ENCODE results near the gene AGPAT2. TPM values are rescaled to one million over a fixed set of nuclear protein-coding genes. Genes with fewer than 3 reads are reported as not detected.

AGPAT2 gene
- total RNA-seq, 1 donor from 2014 or later, result 40.5 TPM

DNA sequence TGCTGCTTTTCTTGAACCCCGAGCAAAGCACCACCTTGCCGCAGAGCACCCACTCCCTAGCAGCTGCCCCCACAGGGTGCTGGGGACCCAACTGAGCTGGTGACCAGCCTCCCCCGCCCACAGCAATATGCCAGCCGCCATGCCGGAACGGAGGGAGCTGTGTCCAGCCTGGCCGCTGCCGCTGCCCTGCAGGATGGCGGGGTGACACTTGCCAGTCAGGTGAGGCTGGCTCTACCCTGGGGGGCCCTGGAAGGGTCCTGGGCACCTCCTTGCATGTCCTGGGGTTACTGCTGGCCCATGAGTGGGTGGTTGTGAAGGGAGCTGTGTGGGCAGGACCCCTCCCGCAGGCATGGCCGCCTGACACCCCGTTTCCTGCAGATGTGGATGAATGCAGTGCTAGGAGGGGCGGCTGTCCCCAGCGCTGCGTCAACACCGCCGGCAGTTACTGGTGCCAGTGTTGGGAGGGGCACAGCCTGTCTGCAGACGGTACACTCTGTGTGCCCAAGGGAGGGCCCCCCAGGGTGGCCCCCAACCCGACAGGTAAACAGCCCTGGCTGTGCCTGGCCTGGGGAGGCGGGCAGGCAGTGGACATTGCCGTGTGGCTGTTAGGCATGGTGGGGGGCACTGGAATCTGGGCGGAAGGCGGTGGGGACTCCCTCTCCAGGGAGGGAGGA is 17.3 kb downstream of the AGPAT2 start:
- H3K9me3 Mint-ChIP-seq, result no peaks in the 10 kb centered on the region
- H3K27ac Mint-ChIP-seq, result no peak overlapping the region
- H3K4me3 Mint-ChIP-seq (ENCODE audit: low read depth), result no peak overlapping the region
- intact Hi-C loops (cut with micrococcal nuclease), result no loop called here
- no peaks in the 10 kb centered on the region for H3K36me3 Mint-ChIP-seq (ENCODE audit: low read depth)
- no peak for DNase-seq (ENCODE audit: low spot score)
- H3K4me1 Mint-ChIP-seq (ENCODE audit: low read depth), result no peaks in the 10 kb centered on the region
- H3K27me3 Mint-ChIP-seq (ENCODE audit: low read depth), result peaks cover 9% of the 10 kb centered on the region

GRCh38 chr9:136668983-136669790 is 18.1 kb downstream of the AGPAT2 start:
- Mint-ChIP-seq H3K4me3 (ENCODE audit: low read depth) (no peak overlapping the region), H3K9me3 (no peaks in the 10 kb centered on the region), H3K27me3 (ENCODE audit: low read depth) (peaks cover 12% of the 10 kb centered on the region), H3K36me3 (ENCODE audit: low read depth) (no peaks in the 10 kb centered on the region), H3K4me1 (ENCODE audit: low read depth) (no peaks in the 10 kb centered on the region), H3K27ac (no peak overlapping the region)
- DNase-seq (ENCODE audit: low spot score), result no peak
- intact Hi-C loops (cut with micrococcal nuclease), result no loop called here

DNA sequence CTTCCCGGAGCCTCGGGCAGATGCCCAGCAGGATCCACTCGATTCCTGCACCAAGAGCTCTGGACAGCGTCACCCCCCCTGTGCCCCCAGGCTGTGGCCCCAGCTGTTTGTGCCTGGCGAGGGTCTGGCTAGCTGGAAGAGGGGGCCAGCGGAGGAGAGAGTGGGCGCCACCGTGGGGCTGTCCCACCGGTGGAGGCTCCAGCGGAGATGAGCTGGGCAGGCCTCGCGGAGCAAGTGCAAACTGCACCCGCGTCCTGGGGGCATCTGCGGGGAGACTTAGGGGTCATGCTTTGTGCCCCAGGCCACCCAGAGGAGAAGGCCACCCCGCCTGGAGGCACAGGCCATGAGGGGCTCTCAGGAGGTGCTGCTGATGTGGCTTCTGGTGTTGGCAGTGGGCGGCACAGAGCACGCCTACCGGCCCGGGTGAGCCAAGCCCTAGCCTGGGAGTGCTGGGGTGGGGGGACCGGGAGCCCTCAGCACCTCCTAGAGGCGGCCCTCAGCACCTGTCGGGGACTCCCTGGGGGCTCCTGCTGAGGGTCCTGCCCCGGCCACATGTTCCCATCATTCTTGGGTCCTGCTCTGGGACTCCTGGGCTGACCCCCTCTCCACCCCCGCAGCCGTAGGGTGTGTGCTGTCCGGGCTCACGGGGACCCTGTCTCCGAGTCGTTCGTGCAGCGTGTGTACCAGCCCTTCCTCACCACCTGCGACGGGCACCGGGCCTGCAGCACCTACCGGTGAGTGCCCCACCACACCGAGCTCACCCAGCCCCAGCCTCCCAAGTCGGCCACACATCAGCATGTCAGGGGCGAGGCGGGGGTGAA is 19.1 kb downstream of the AGPAT2 start:
- H3K36me3 Mint-ChIP-seq (ENCODE audit: low read depth), result no peaks in the 10 kb centered on the region

GRCh38 chr9:136667214-136667939 is 19.9 kb downstream of the AGPAT2 start:
- peaks cover 12% of the 10 kb centered on the region for H3K27me3 Mint-ChIP-seq (ENCODE audit: low read depth)
- H3K36me3 Mint-ChIP-seq (ENCODE audit: low read depth), result no peaks in the 10 kb centered on the region
- no peaks in the 10 kb centered on the region for H3K4me1 Mint-ChIP-seq (ENCODE audit: low read depth)
- H3K9me3 Mint-ChIP-seq, result no peaks in the 10 kb centered on the region
- no peak overlapping the region for H3K27ac Mint-ChIP-seq
- no peak overlapping the region for H3K4me3 Mint-ChIP-seq (ENCODE audit: low read depth)
- DNase-seq (ENCODE audit: low spot score), result no peak
- intact Hi-C loops (cut with micrococcal nuclease), result no loop called here

More for the DNA sequence above, 19.1 kb downstream of the AGPAT2 start:
- H3K4me3 Mint-ChIP-seq (ENCODE audit: low read depth), result no peak overlapping the region
- peaks cover 12% of the 10 kb centered on the region for H3K27me3 Mint-ChIP-seq (ENCODE audit: low read depth)
- no peaks in the 10 kb centered on the region for H3K9me3 Mint-ChIP-seq
- H3K4me1 Mint-ChIP-seq (ENCODE audit: low read depth), result no peaks in the 10 kb centered on the region
- H3K27ac Mint-ChIP-seq, result no peak overlapping the region
- intact Hi-C loops (cut with micrococcal nuclease), result no loop called here
- DNase-seq (ENCODE audit: low spot score), result no peak

GRCh38 chr9:136666372-136667213 is 20.7 kb downstream of the AGPAT2 start:
- Mint-ChIP-seq H3K27ac (no peak overlapping the region), H3K36me3 (ENCODE audit: low read depth) (no peaks in the 10 kb centered on the region), H3K27me3 (ENCODE audit: low read depth) (peaks cover 12% of the 10 kb centered on the region), H3K9me3 (no peaks in the 10 kb centered on the region), H3K4me1 (ENCODE audit: low read depth) (no peaks in the 10 kb centered on the region), H3K4me3 (ENCODE audit: low read depth) (peak overlapping the region; percentile 58)
- intact Hi-C loops (cut with micrococcal nuclease), result no loop called here
- no peak for DNase-seq (ENCODE audit: low spot score)

DNA sequence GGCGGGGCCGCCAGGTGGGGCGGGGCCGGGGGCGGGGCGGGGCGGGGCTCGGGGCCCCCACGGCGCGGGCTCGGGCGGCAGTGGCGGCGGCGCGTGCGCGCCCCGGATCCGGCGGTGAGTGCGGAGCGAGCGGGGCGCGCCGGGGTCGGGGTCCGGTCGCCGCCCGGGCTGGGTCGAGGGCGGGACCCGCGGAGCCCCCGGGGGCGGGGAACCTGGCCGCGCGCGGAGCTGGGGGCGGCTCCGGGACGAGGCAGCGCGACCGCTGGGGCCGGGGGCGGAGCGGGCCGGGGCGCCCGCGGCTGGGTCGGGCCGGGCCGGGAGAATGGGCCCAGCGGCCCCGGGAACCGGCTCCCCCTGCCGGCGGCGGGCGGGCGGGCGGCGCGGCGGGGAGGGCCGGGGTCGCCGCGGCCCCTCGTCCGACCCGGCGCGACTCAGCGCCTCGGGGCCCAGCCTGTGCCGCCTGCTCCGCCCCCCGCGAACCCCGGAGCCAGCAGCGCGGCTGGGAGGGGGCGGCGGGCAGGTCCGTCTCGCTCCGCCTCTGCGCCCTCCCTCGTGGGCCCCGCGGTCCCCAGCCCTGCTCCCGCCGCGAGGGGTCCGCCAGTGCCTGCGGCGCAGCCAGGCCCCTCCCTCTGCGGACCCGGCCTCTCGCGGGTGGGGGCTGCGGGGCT is 21.4 kb downstream of the AGPAT2 start:
- Mint-ChIP-seq H3K4me3 (ENCODE audit: low read depth) (no peak overlapping the region), H3K27me3 (ENCODE audit: low read depth) (peaks cover 12% of the 10 kb centered on the region), H3K27ac (no peak overlapping the region), H3K9me3 (no peaks in the 10 kb centered on the region), H3K4me1 (ENCODE audit: low read depth) (no peaks in the 10 kb centered on the region), H3K36me3 (ENCODE audit: low read depth) (no peaks in the 10 kb centered on the region)
- intact Hi-C loops (cut with micrococcal nuclease), result no loop called here
- no peak for DNase-seq (ENCODE audit: low spot score)

DNA sequence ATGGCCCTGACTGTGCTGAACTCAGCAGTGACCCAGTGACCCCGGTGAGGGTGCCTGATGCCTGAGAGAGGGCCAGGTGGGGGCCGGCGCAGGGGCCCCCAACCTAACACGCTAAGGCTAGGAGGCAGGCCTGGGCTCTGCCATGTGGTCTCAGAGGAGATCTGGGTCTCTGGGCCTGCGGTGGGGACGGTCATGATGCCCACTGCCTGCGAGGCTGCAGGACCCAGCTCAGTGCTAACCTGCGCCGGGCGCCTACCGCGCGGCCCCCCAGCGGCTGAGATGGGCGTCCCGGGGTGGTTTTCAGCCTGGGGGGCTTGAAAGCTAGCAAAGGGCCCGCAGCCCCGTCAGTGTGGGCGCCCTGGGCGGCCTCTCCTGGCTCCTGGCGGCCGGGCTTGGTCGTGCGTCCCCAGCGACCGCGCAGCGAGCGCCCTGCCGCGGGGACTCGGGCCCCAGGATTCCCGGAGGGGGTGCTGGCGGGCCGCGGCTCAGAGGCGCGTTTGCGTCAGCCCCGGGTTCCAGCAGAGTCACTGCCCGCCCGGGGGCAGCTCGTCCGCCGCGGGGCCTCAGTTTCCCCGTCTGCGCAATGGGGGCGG is 22.1 kb downstream of the AGPAT2 start:
- H3K27me3 Mint-ChIP-seq (ENCODE audit: low read depth), result peaks cover 14% of the 10 kb centered on the region
- H3K4me1 Mint-ChIP-seq (ENCODE audit: low read depth), result no peaks in the 10 kb centered on the region
- no peak overlapping the region for H3K27ac Mint-ChIP-seq
- peak overlapping the region; percentile 74 for H3K4me3 Mint-ChIP-seq (ENCODE audit: low read depth)
- no peaks in the 10 kb centered on the region for H3K9me3 Mint-ChIP-seq
- DNase-seq (ENCODE audit: low spot score), result no peak
- no peaks in the 10 kb centered on the region for H3K36me3 Mint-ChIP-seq (ENCODE audit: low read depth)
- intact Hi-C loops (cut with micrococcal nuclease), result no loop called here

DNA sequence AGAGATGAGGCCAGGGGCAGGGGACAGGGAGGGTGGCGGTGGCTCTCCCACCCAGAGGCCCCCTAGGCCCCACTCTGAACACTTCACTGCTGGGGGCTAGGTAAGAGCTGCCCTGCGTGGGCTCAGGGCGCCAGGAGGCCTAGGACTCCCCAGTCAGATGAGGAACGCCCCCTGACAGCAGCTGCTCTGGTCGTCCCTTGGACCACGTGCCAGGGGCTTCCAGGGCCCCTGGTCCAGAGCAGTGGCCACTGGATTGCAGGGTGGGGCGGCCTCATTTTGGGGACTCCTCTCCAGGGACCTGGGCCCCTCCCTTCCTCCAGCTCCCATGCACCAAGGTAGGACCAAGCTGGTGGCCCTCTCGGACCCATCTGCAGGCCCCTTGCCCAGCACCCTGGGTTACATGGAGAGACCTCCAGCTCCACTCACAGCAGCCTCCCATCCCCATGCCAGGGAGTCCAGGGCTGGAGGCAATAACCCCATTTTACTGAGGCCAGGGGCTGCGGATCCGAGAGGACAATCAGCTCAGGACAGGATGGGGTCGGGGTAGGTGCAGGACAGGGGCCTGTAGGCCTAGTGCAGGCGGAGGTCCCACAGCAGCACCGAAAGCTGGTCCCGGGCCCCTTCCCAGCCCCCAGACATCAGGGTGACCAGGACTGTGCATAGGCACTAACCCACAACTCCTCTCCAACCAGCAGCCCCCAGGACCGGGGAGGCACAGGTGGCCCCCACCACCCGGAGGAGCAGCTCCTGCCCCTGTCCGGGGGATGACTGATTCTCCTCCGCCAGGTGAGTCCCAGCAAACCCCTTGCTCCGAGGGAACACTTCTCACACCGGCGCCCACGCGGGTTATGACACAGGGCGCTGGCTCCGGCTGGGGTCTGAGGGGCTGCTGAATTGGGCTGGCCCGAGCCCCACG is 23.0 kb downstream of the AGPAT2 start:
- H3K4me1 Mint-ChIP-seq (ENCODE audit: low read depth), result no peaks in the 10 kb centered on the region
- intact Hi-C loops (cut with micrococcal nuclease), result no loop called here
- H3K27me3 Mint-ChIP-seq (ENCODE audit: low read depth), result peaks cover 14% of the 10 kb centered on the region
- no peaks in the 10 kb centered on the region for H3K36me3 Mint-ChIP-seq (ENCODE audit: low read depth)
- no peak overlapping the region for H3K27ac Mint-ChIP-seq
- no peaks in the 10 kb centered on the region for H3K9me3 Mint-ChIP-seq
- peak overlapping the region; percentile 74 for H3K4me3 Mint-ChIP-seq (ENCODE audit: low read depth)
- DNase-seq (ENCODE audit: low spot score), result no peak

- H3K9me3 Mint-ChIP-seq, result no peaks in the 10 kb centered on the region
Measured at GRCh38 chr9:136662656-136663581, 24.3 kb downstream of the AGPAT2 start, which contains the start of gene EGFL7. Gene EGFL7, plus strand, starts transcription at chr9:136662916. Its CDS starts 5,367 bp downstream, at chr9:136668283.

GRCh38 chr9:136662326-136662655 is 25.0 kb downstream of the AGPAT2 start:
- H3K36me3 Mint-ChIP-seq (ENCODE audit: low read depth), result no peaks in the 10 kb centered on the region
- no peaks in the 10 kb centered on the region for H3K9me3 Mint-ChIP-seq
- no peaks in the 10 kb centered on the region for H3K4me1 Mint-ChIP-seq (ENCODE audit: low read depth)
- no peak for DNase-seq (ENCODE audit: low spot score)
- no peak overlapping the region for H3K4me3 Mint-ChIP-seq (ENCODE audit: low read depth)
- intact Hi-C loops (cut with micrococcal nuclease), result no loop called here
- H3K27ac Mint-ChIP-seq, result no peak overlapping the region
- peaks cover 27% of the 10 kb centered on the region for H3K27me3 Mint-ChIP-seq (ENCODE audit: low read depth)

More at GRCh38 chr9:136662656-136663581, 24.3 kb downstream of the AGPAT2 start, which contains the start of gene EGFL7:
- no peak within 1 kb of the TSS for H3K27ac Mint-ChIP-seq
- intact Hi-C loops (cut with micrococcal nuclease), result no loop called here
- peaks cover 21% of the 10 kb centered on the region for H3K27me3 Mint-ChIP-seq (ENCODE audit: low read depth)
- no peak for DNase-seq (ENCODE audit: low spot score)
- no peaks in the 10 kb centered on the region for H3K4me1 Mint-ChIP-seq (ENCODE audit: low read depth)
- no peak within 1 kb of the TSS for H3K4me3 Mint-ChIP-seq (ENCODE audit: low read depth)
- H3K36me3 Mint-ChIP-seq (ENCODE audit: low read depth), result no peaks in the 10 kb centered on the region

Data from activated T-helper 2 cell treated with anti-CD3 and anti-CD28 coated beads, Interferon-gamma antibody, Interleukin-2, Interleukin-4, amounts not matched to agents 10 μg/mL and 5 μg/mL and 100 μg/mL, durations not matched to agents 14 hours and 24 hours and 36 hours (primary cell).